Measurements from ENCODE around the gene CCDC83.
A peak's percentile ranks its signal among the peaks of the same experiment; 100 is the strongest.
"Not testable (repeated sequence)": the region's sequence is repeated elsewhere in the genome, so short reads cannot be mapped to it uniquely, and the experiment has no call there.

CCDC83 gene

GRCh38 chr11:85840932-85841331 lies 14.3 kb upstream of the CCDC83 start:
- not testable (repeated sequence) for DNase-seq

- no peak for DNase-seq
Observed at GRCh38 chr11:85843929-85844328, 11.3 kb upstream of the CCDC83 start.

GRCh38 chr11:85844439-85845123 lies 10.6 kb upstream of the CCDC83 start:
- DNase-seq = peak in 1 of 2 experiments; percentile 33

- no peak for DNase-seq
Observed at GRCh38 chr11:85845124-85845631, 10.0 kb upstream of the CCDC83 start.

GRCh38 chr11:85847436-85847835 lies 7.7 kb upstream of the CCDC83 start:
- no peak for DNase-seq

- DNase-seq = no peak
Observed at GRCh38 chr11:85848006-85848405, 7.2 kb upstream of the CCDC83 start.

GRCh38 chr11:85848556-85848955 lies 6.6 kb upstream of the CCDC83 start:
- DNase-seq = no peak

- not testable (repeated sequence) for DNase-seq
Observed at GRCh38 chr11:85852754-85853153, 2.4 kb upstream of the CCDC83 start.

GRCh38 chr11:85853541-85853940 lies 1.6 kb upstream of the CCDC83 start:
- not testable (repeated sequence) for DNase-seq

- no peak for DNase-seq
Observed at GRCh38 chr11:85854212-85854556, 999 bp upstream of the CCDC83 start.

- DNase-seq = peak; percentile 98
Observed at GRCh38 chr11:85854557-85855340, 434 bp upstream of the CCDC83 start.

- DNase-seq = no peak
Observed at GRCh38 chr11:85857098-85857497, 1.9 kb downstream of the CCDC83 start.

- DNase-seq = not testable (repeated sequence)
Observed at GRCh38 chr11:85859541-85859940, 4.4 kb downstream of the CCDC83 start.

GRCh38 chr11:85863855-85864254 lies 8.7 kb downstream of the CCDC83 start:
- no peak for DNase-seq

GRCh38 chr11:85866137-85866827 lies 11.1 kb downstream of the CCDC83 start:
- DNase-seq = no peak

GRCh38 chr11:85867751-85868150 lies 12.6 kb downstream of the CCDC83 start:
- no peak for DNase-seq

GRCh38 chr11:85869781-85870180 lies 14.6 kb downstream of the CCDC83 start:
- DNase-seq = no peak

- DNase-seq = no peak
Observed at GRCh38 chr11:85874265-85874664, 19.1 kb downstream of the CCDC83 start.

- no peak for DNase-seq
Observed at GRCh38 chr11:85875505-85875904, 20.3 kb downstream of the CCDC83 start.

- DNase-seq = no peak
Observed at GRCh38 chr11:85884581-85885021, 29.4 kb downstream of the CCDC83 start.

GRCh38 chr11:85886089-85887056 lies 31.2 kb downstream of the CCDC83 start:
- no peak for DNase-seq

GRCh38 chr11:85889108-85889507 lies 33.9 kb downstream of the CCDC83 start:
- no peak for DNase-seq

Measured in activated T-cell treated with anti-CD3 and anti-CD28 coated beads, Interleukin-2, amount 50 U/mL, for 48 hours (primary cell).